ENCODE results near the gene PROX2. TPM values are rescaled to one million over a fixed set of nuclear protein-coding genes. Genes with fewer than 3 reads are reported as not detected.
A peak's percentile ranks its signal among the peaks of the same experiment; 100 is the strongest.

The PROX2 gene
- total RNA-seq, 1 donor from 2014 or later, result not detected

DNA sequence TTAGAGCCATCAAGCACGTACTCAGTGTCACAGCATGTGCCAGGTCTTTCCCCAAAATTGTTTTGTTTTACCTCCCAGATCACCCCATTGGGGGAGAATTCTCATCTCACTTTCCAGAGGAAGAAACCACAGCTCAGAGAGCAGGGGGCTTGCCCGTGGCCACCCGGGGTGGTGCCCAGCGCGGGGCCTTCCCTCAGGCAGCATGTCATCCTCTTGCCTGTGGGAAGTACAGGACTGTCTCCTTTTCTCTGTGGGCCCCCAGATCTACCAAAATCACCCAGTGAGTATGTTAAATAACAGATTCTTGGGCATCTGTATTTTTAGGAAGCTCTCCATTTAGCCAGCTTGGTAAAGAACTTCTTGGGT lies 41.2 kb upstream of the PROX2 start:
- no peaks in the 10 kb centered on the region for H3K36me3 Mint-ChIP-seq (ENCODE audit: unreplicated experiment)
- H3K4me1 Mint-ChIP-seq (ENCODE audit: unreplicated experiment), result peaks cover 13% of the 10 kb centered on the region
- TF ChIP-seq, protein P1, sequence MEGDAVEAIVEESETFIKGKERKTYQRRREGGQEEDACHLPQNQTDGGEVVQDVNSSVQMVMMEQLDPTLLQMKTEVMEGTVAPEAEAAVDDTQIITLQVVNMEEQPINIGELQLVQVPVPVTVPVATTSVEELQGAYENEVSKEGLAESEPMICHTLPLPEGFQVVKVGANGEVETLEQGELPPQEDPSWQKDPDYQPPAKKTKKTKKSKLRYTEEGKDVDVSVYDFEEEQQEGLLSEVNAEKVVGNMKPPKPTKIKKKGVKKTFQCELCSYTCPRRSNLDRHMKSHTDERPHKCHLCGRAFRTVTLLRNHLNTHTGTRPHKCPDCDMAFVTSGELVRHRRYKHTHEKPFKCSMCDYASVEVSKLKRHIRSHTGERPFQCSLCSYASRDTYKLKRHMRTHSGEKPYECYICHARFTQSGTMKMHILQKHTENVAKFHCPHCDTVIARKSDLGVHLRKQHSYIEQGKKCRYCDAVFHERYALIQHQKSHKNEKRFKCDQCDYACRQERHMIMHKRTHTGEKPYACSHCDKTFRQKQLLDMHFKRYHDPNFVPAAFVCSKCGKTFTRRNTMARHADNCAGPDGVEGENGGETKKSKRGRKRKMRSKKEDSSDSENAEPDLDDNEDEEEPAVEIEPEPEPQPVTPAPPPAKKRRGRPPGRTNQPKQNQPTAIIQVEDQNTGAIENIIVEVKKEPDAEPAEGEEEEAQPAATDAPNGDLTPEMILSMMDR (IDR thresholded peaks at IDR 0.05), result no peak
- H3K9me3 Mint-ChIP-seq (ENCODE audit: unreplicated experiment), result no peaks in the 10 kb centered on the region
- no peaks in the 10 kb centered on the region for H3K27me3 Mint-ChIP-seq (ENCODE audit: unreplicated experiment)
- no peak overlapping the region for H3K4me3 Mint-ChIP-seq (ENCODE audit: unreplicated experiment)
- no peak overlapping the region for H3K27ac Mint-ChIP-seq (ENCODE audit: unreplicated experiment)
- DNase-seq (ENCODE audit: extremely low spot score, unreplicated experiment), result no peak

DNA sequence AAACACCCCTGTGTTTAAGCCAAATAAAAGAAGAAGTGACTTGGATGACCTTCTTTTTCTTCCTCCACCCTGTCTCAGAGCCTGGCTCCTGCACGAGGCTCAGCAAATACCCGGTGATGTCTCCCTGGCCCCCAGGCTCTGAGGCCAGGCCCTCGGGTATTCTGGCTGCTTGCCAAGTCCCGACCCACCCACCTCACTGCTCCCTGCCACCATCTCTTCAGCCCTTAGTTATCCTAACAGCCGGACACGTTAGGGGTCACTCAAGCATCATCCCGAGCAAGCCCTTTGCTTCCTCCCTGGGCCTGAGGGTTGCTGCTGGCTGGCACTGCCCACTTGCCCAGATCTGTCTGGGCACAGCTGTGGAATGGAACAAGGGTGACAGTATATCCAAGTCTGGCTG lies 39.9 kb upstream of the PROX2 start:
- TF ChIP-seq, protein P1 (IDR thresholded peaks at IDR 0.05), result no peak
- H3K36me3 Mint-ChIP-seq (ENCODE audit: unreplicated experiment), result no peaks in the 10 kb centered on the region
- H3K9me3 Mint-ChIP-seq (ENCODE audit: unreplicated experiment), result no peaks in the 10 kb centered on the region
- H3K27me3 Mint-ChIP-seq (ENCODE audit: unreplicated experiment), result no peaks in the 10 kb centered on the region
- H3K4me3 Mint-ChIP-seq (ENCODE audit: unreplicated experiment), result no peak overlapping the region
- no peak overlapping the region for H3K27ac Mint-ChIP-seq (ENCODE audit: unreplicated experiment)
- H3K4me1 Mint-ChIP-seq (ENCODE audit: unreplicated experiment), result peaks cover 13% of the 10 kb centered on the region
- no peak for DNase-seq (ENCODE audit: extremely low spot score, unreplicated experiment)

DNA sequence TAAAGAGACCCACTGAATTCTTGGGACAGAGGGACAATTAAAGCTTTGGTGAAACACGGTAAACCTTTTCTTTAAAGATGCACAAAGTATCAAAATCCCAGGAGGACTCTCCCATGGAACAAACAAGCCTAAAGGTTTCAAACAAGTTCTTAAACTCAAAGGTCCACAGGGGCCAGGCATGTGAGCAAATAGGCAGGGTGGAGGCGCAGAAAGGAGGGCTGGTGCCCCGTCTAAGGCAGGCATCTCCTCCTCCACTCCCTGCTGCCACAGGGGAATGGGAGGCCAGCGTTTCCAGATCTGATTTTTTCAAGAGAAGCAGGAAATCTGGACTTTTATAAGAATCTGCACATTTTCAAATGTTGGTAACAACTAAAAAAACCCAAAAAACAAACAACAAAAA lies 39.5 kb upstream of the PROX2 start:
- Mint-ChIP-seq H3K36me3 (ENCODE audit: unreplicated experiment) (no peaks in the 10 kb centered on the region), H3K27ac (ENCODE audit: unreplicated experiment) (no peak overlapping the region), H3K4me3 (ENCODE audit: unreplicated experiment) (no peak overlapping the region), H3K9me3 (ENCODE audit: unreplicated experiment) (no peaks in the 10 kb centered on the region), H3K27me3 (ENCODE audit: unreplicated experiment) (no peaks in the 10 kb centered on the region), H3K4me1 (ENCODE audit: unreplicated experiment) (peaks cover 13% of the 10 kb centered on the region)
- TF ChIP-seq, protein P1 (IDR thresholded peaks at IDR 0.05), result no peak
- no peak for DNase-seq (ENCODE audit: extremely low spot score, unreplicated experiment)

- Mint-ChIP-seq H3K27me3 (ENCODE audit: unreplicated experiment) (no peaks in the 10 kb centered on the region), H3K4me3 (ENCODE audit: unreplicated experiment) (no peak overlapping the region), H3K27ac (ENCODE audit: unreplicated experiment) (no peak overlapping the region), H3K9me3 (ENCODE audit: unreplicated experiment) (no peaks in the 10 kb centered on the region), H3K4me1 (ENCODE audit: unreplicated experiment) (peaks cover 13% of the 10 kb centered on the region), H3K36me3 (ENCODE audit: unreplicated experiment) (no peaks in the 10 kb centered on the region)
- TF ChIP-seq, protein P1 (IDR thresholded peaks at IDR 0.05), result peak; percentile 86
- no peak for DNase-seq (ENCODE audit: extremely low spot score, unreplicated experiment)
These were observed 38.1 kb upstream of the PROX2 start for GRCh38 chr14:74913986-74914573.

- Mint-ChIP-seq H3K27me3 (ENCODE audit: unreplicated experiment) (no peaks in the 10 kb centered on the region), H3K27ac (ENCODE audit: unreplicated experiment) (no peak overlapping the region), H3K4me1 (ENCODE audit: unreplicated experiment) (peaks cover 13% of the 10 kb centered on the region), H3K36me3 (ENCODE audit: unreplicated experiment) (no peaks in the 10 kb centered on the region), H3K9me3 (ENCODE audit: unreplicated experiment) (no peaks in the 10 kb centered on the region), H3K4me3 (ENCODE audit: unreplicated experiment) (no peak overlapping the region)
- TF ChIP-seq, protein P1 (IDR thresholded peaks at IDR 0.05), result no peak
- no peak for DNase-seq (ENCODE audit: extremely low spot score, unreplicated experiment)
These were observed 37.5 kb upstream of the PROX2 start for GRCh38 chr14:74913393-74913910.
